HepG2 (cell line): ENCODE results near the gene CIAO3. TPM values are rescaled to one million over a fixed set of nuclear protein-coding genes. Genes with fewer than 3 reads are reported as not detected.
A peak's percentile ranks its signal among the peaks of the same experiment; 100 is the strongest.

ENCODE experiments used
- ETV5 ChIP-seq: IDR thresholded peaks from 2 replicates; pipeline ENCODE4 v1.6.1; 2018; ENCODE audit warnings: missing biosample characterization, missing genetic modification reagents, inconsistent platforms, borderline replicate concordance
- ETV6 ChIP-seq: sonication (generic); formaldehyde crosslinking; conservative IDR thresholded peaks from 2 replicates; pipeline ENCODE4 v1.4.0; 2020; ENCODE audit warnings: missing genetic modification reagents
- FOSL1 ChIP-seq: sonication (generic); formaldehyde crosslinking; IDR thresholded peaks from 2 replicates; pipeline ENCODE4 v1.9.0; 2021; ENCODE audit warnings: missing genetic modification reagents, borderline replicate concordance
- HIVEP1 ChIP-seq: sonication (generic); formaldehyde crosslinking; IDR thresholded peaks from 2 replicates; pipeline ENCODE4 v1.4.0; 2020; ENCODE audit warnings: mild to moderate bottlenecking, missing genetic modification reagents
- KDM2A ChIP-seq: sonication (generic); formaldehyde crosslinking; IDR thresholded peaks from 2 replicates; pipeline ENCODE4 v1.4.0; 2020; ENCODE audit warnings: low read depth, missing genetic modification reagents, borderline replicate concordance
- KLF12 ChIP-seq: sonication (generic); formaldehyde crosslinking; IDR thresholded peaks from 2 replicates; pipeline ENCODE4 v1.4.0; 2020; ENCODE audit warnings: missing genetic modification reagents, borderline replicate concordance
- TGIF2 ChIP-seq: IDR thresholded peaks from 2 replicates; pipeline ENCODE4 v1.6.1; 2016; ENCODE audit warnings: control low read depth, missing compliant biosample characterization
- ZBTB7A ChIP-seq: sonication (generic); formaldehyde crosslinking; IDR thresholded peaks from 2 replicates; pipeline ENCODE4 v1.8.0; 2022; ENCODE audit warnings: mild to moderate bottlenecking, missing genetic modification reagents
- ZNF20 ChIP-seq: sonication (generic); formaldehyde crosslinking; IDR thresholded peaks from 2 replicates; pipeline ENCODE4 v1.4.0; 2020; ENCODE audit warnings: mild to moderate bottlenecking, moderate library complexity, missing genetic modification reagents
- polyA plus RNA-seq, 8 experiments: library from polyadenylated mRNA; depleted of rRNA in 3 of 8; stranded (reverse) in 7 of 8; unstranded in 1 of 8; fragments of >200 nt; fragmentation: Illumina TruSeq in 4 of 8; extraction: Trizol in 4 of 8; gene quantifications; 2 replicates each; pipeline versions ENCODE4 v1.2.1 to v1.2.3, GENCODE V29; 2011 to 2016; ENCODE audit warnings: low read depth in 4 of 8, missing spikeins in 1 of 8, mixed read lengths in 1 of 8; ENCODE audit not compliant: insufficient read depth in 1 of 8
- total RNA-seq, 5 experiments: library from RNA; depleted of rRNA; stranded (reverse); fragments of >200 nt; fragmentation: Illumina TruSeq; extraction: Trizol; gene quantifications; 2 replicates each; pipeline ENCODE4 v1.2.3, GENCODE V29; 2016; ENCODE audit warnings: low read depth in 1 of 5
- TF ChIP-seq, protein P1 (sequence below): sonication (generic); formaldehyde crosslinking; IDR thresholded peaks from 2 replicates; pipeline ENCODE4 v1.4.0; 2020; ENCODE audit warnings: missing genetic modification reagents, borderline replicate concordance
- TF ChIP-seq, protein P2 (sequence below): sonication (generic); formaldehyde crosslinking; IDR thresholded peaks from 2 replicates; pipeline ENCODE4 v1.8.1; 2022; ENCODE audit warnings: mild to moderate bottlenecking, missing genetic modification reagents
- TF ChIP-seq, protein P3 (sequence below): sonication (generic); formaldehyde crosslinking; IDR thresholded peaks from 2 replicates; pipeline ENCODE4 v1.9.0; 2021; ENCODE audit warnings: missing genetic modification reagents, mild to moderate bottlenecking, borderline replicate concordance
- TF ChIP-seq, protein P4 (sequence below): sonication (generic); formaldehyde crosslinking; IDR thresholded peaks from 2 replicates; pipeline ENCODE4 v1.5.0; 2020; ENCODE audit warnings: mild to moderate bottlenecking, missing genetic modification reagents, borderline replicate concordance

Gene CIAO3
- total and polyA plus RNA-seq, 2 of the 13 experiments (the other 11 are each of a cell fraction or from before 2014, with no cell fraction given), result 21.7 to 25.0 TPM

DNA sequence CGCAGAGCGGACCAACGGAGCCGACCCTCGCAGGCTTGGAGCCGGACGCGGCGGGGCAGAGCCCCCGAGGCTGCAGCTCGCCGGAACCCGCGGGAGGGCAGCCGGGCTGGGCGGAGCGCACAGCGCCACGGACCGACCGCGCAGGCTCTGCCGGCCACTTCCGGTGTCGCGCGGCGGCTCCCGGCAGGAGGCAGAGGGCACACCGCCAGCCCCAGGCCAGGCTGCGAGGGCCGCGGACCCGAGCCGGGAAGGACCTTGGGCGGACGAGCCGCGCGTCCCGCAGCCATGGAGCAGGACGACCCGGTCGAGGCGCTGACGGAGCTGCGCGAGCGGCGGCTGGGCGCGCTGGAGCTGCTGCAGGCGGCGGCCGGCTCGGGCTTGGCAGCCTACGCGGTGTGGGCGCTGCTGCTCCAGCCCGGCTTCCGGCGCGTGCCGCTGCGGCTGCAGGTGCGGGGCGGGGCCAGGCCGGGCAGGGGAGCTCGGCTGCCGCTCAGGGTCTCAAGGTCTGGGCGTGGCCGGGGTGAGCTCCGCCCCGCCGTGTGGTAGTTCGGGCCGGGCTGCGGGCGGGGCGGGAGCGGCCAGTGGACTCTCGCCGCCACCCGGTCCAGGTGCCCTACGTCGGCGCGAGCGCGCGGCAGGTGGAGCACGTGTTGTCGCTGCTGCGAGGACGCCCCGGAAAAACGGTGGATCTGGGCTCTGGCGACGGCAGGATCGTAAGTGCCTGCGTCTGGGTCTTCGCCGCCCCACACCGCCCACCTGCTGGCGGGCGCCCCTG is 19.6 kb downstream of the CIAO3 start, which contains the start of gene ANTKMT (continued):
- TF ChIP-seq, protein P1, sequence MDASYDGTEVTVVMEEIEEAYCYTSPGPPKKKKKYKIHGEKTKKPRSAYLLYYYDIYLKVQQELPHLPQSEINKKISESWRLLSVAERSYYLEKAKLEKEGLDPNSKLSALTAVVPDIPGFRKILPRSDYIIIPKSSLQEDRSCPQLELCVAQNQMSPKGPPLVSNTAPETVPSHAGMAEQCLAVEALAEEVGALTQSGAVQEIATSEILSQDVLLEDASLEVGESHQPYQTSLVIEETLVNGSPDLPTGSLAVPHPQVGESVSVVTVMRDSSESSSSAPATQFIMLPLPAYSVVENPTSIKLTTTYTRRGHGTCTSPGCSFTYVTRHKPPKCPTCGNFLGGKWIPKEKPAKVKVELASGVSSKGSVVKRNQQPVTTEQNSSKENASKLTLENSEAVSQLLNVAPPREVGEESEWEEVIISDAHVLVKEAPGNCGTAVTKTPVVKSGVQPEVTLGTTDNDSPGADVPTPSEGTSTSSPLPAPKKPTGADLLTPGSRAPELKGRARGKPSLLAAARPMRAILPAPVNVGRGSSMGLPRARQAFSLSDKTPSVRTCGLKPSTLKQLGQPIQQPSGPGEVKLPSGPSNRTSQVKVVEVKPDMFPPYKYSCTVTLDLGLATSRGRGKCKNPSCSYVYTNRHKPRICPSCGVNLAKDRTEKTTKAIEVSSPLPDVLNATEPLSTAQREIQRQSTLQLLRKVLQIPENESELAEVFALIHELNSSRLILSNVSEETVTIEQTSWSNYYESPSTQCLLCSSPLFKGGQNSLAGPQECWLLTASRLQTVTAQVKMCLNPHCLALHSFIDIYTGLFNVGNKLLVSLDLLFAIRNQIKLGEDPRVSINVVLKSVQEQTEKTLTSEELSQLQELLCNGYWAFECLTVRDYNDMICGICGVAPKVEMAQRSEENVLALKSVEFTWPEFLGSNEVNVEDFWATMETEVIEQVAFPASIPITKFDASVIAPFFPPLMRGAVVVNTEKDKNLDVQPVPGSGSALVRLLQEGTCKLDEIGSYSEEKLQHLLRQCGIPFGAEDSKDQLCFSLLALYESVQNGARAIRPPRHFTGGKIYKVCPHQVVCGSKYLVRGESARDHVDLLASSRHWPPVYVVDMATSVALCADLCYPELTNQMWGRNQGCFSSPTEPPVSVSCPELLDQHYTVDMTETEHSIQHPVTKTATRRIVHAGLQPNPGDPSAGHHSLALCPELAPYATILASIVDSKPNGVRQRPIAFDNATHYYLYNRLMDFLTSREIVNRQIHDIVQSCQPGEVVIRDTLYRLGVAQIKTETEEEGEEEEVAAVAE (CRISPR knock-in tag), result no peak
- TF ChIP-seq KLF12 (CRISPR knock-in tag) (peak; percentile 65; the same call in 1 of the 2 replicates), FOSL1 (CRISPR knock-in tag) (no peak), ETV6 (CRISPR knock-in tag) (peak; percentile 74; the same call in 1 of the 2 replicates), TGIF2 (CRISPR knock-in tag) (0 out of 2 replicates have a peak, but pooled peaks have one; percentile 34), ZNF20 (CRISPR knock-in tag) (no peak), ZBTB7A (CRISPR knock-in tag) (peak; percentile 76), HIVEP1 (CRISPR knock-in tag) (peak; percentile 55; the same call in 1 of the 2 replicates), ETV5 (CRISPR knock-in tag) (peak; percentile 61; the same call in 1 of the 2 replicates), KDM2A (CRISPR knock-in tag) (peak; percentile 24; the same call in 1 of the 2 replicates)
- TF ChIP-seq, protein P2, sequence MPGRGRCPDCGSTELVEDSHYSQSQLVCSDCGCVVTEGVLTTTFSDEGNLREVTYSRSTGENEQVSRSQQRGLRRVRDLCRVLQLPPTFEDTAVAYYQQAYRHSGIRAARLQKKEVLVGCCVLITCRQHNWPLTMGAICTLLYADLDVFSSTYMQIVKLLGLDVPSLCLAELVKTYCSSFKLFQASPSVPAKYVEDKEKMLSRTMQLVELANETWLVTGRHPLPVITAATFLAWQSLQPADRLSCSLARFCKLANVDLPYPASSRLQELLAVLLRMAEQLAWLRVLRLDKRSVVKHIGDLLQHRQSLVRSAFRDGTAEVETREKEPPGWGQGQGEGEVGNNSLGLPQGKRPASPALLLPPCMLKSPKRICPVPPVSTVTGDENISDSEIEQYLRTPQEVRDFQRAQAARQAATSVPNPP (CRISPR knock-in tag), result peak; percentile 88
- TF ChIP-seq, protein P3, sequence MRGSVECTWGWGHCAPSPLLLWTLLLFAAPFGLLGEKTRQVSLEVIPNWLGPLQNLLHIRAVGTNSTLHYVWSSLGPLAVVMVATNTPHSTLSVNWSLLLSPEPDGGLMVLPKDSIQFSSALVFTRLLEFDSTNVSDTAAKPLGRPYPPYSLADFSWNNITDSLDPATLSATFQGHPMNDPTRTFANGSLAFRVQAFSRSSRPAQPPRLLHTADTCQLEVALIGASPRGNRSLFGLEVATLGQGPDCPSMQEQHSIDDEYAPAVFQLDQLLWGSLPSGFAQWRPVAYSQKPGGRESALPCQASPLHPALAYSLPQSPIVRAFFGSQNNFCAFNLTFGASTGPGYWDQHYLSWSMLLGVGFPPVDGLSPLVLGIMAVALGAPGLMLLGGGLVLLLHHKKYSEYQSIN (CRISPR knock-in tag), result no peak
- TF ChIP-seq, protein P4, sequence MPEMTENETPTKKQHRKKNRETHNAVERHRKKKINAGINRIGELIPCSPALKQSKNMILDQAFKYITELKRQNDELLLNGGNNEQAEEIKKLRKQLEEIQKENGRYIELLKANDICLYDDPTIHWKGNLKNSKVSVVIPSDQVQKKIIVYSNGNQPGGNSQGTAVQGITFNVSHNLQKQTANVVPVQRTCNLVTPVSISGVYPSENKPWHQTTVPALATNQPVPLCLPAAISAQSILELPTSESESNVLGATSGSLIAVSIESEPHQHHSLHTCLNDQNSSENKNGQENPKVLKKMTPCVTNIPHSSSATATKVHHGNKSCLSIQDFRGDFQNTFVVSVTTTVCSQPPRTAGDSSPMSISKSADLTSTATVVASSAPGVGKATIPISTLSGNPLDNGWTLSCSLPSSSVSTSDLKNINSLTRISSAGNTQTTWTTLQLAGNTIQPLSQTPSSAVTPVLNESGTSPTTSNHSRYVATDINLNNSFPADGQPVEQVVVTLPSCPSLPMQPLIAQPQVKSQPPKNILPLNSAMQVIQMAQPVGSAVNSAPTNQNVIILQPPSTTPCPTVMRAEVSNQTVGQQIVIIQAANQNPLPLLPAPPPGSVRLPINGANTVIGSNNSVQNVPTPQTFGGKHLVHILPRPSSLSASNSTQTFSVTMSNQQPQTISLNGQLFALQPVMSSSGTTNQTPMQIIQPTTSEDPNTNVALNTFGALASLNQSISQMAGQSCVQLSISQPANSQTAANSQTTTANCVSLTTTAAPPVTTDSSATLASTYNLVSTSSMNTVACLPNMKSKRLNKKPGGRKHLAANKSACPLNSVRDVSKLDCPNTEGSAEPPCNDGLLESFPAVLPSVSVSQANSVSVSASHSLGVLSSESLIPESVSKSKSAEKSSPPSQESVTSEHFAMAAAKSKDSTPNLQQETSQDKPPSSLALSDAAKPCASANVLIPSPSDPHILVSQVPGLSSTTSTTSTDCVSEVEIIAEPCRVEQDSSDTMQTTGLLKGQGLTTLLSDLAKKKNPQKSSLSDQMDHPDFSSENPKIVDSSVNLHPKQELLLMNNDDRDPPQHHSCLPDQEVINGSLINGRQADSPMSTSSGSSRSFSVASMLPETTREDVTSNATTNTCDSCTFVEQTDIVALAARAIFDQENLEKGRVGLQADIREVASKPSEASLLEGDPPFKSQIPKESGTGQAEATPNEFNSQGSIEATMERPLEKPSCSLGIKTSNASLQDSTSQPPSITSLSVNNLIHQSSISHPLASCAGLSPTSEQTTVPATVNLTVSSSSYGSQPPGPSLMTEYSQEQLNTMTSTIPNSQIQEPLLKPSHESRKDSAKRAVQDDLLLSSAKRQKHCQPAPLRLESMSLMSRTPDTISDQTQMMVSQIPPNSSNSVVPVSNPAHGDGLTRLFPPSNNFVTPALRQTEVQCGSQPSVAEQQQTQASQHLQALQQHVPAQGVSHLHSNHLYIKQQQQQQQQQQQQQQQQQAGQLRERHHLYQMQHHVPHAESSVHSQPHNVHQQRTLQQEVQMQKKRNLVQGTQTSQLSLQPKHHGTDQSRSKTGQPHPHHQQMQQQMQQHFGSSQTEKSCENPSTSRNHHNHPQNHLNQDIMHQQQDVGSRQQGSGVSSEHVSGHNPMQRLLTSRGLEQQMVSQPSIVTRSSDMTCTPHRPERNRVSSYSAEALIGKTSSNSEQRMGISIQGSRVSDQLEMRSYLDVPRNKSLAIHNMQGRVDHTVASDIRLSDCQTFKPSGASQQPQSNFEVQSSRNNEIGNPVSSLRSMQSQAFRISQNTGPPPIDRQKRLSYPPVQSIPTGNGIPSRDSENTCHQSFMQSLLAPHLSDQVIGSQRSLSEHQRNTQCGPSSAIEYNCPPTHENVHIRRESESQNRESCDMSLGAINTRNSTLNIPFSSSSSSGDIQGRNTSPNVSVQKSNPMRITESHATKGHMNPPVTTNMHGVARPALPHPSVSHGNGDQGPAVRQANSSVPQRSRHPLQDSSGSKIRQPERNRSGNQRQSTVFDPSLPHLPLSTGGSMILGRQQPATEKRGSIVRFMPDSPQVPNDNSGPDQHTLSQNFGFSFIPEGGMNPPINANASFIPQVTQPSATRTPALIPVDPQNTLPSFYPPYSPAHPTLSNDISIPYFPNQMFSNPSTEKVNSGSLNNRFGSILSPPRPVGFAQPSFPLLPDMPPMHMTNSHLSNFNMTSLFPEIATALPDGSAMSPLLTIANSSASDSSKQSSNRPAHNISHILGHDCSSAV (CRISPR knock-in tag), result no peak
